ENCODE measurements around the gene MACROD2.

GRCh38 chr20:15154070-15154469 lies 1158.8 kb downstream of the MACROD2 start:
- TF ChIP-seq POLR2A (IDR thresholded peaks at IDR 0.05), result no peak
- TF ChIP-seq CTCF (IDR thresholded peaks at IDR 0.05), result no peak
